Aorta (tissue), 5 donors: ENCODE measurements around the gene CABS1. TPM values are rescaled to one million over a fixed set of nuclear protein-coding genes. Genes with fewer than 3 reads are reported as not detected.

Source experiments
- ATAC-seq: fragments of 200-7000 bp; cut with Tn5 transposase; one replicate; pipeline ENCODE4 v1.9.1; 2022; ENCODE audit warnings: moderate library complexity; ENCODE audit not compliant: low FRiP score
- DNase-seq, 2 donors: peaks; one replicate each; pipeline ENCODE4 v3.0.0-alpha.2; 2020
- H3K27ac ChIP-seq, 2 donors: one replicate each; pipeline ENCODE4 v1.5.1; 2013; ENCODE audit warnings: low read length in 2 of 2, mild to moderate bottlenecking in 2 of 2, moderate library complexity in 2 of 2, control low read depth in 1 of 2, inconsistent platforms in 1 of 2, low read depth in 1 of 2
- H3K27me3 ChIP-seq, 2 donors: one replicate each; pipeline ENCODE4 v1.6.1; 2013; ENCODE audit warnings: control low read depth in 1 of 2, low read length in 1 of 2, mild to moderate bottlenecking in 1 of 2, moderate library complexity in 1 of 2; ENCODE audit not compliant: insufficient read depth in 2 of 2, control insufficient read depth in 1 of 2
- H3K36me3 ChIP-seq, 2 donors: one replicate each; pipeline ENCODE4 v1.6.1; 2013; ENCODE audit warnings: control low read depth in 1 of 2, low read length in 1 of 2, mild to moderate bottlenecking in 1 of 2; ENCODE audit not compliant: insufficient read depth in 2 of 2, control insufficient read depth in 1 of 2
- H3K4me1 ChIP-seq, 2 donors: one replicate each; pipeline ENCODE4 v1.6.1; 2013; ENCODE audit warnings: low read length in 2 of 2, control low read depth in 1 of 2, mild to moderate bottlenecking in 1 of 2, moderate library complexity in 1 of 2; ENCODE audit not compliant: insufficient read depth in 2 of 2, control insufficient read depth in 1 of 2
- H3K4me3 ChIP-seq, 2 donors: one replicate each; pipeline ENCODE4 v1.5.1; 2013; ENCODE audit warnings: low read length in 2 of 2, control low read depth in 1 of 2, mild to moderate bottlenecking in 1 of 2
- H3K9me3 ChIP-seq: one replicate; pipeline ENCODE4 v1.6.1; 2013; ENCODE audit warnings: mild to moderate bottlenecking, low read length; ENCODE audit not compliant: control insufficient read depth
- WGBS, 2 donors: extraction: QIAGEN DNeasy Blood & Tissue Kit; methylation state at CpG; one replicate each; pipeline ENCODE4 v1.1.7; 2013; 5-methylcytosine and 5-hydroxymethylcytosine counted together
- intact Hi-C, 2 donors: fragments of 100-400 bp; cut with DNase I; formaldehyde crosslinking; loops; one replicate each; pipeline versions ENCODE4 v1.14.2 to v1.15.0; 2022
- polyA plus RNA-seq, 2 donors: library from polyadenylated mRNA; stranded (reverse); fragments of 200-250 nt; gene quantifications; one replicate each; pipeline ENCODE4 v1.2.3, GENCODE V29; 2013
- total RNA-seq, 2 donors: library from RNA; stranded (reverse); fragmentation: NEBNext Ultra II Directional; extraction: Animal tissue kit (Norgen Biotek cat#: 25700); gene quantifications; one replicate each; pipeline ENCODE4 v1.2.1, GENCODE V29; 2021
- donor health status: healthy with polysubstance abuse.
- donor health status: Bipolar disorder and iron deficiency.
- donor health status: DM: no; HTN: no; CAD: no.
- donor health status: DM: no; HTN: no; CAD: no.
- donor health status: DM: yes; HTN: yes; CAD: no.

The CABS1 gene
- total and polyA plus RNA-seq, 4 donors, result 0.05 TPM; not detected in 3

DNA sequence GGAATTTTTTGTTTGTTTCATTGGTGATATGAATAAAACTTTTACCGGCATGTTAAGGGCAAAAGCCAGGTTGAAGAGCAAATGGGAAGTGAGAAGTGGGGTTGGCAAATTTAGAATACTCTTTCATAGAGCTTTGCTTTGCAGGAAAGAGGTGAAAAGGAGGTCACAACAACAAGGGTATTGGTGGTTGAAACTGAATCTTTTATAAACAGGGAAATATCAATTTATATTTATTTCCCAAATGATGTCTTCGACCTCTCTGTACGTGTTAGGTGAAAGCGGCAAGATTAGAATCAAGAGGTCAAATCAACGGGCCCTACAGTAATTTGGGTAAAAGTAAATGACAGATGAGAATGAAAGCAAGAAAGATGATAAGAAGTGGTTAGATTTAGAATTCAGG, 29.2 kb downstream of the CABS1 start:
- Histone ChIP-seq H3K9me3 (no peaks in the 10 kb centered on the region), H3K27ac (no peak overlapping the region), H3K36me3 (no peaks in the 10 kb centered on the region), H3K4me1 (no peaks in the 10 kb centered on the region), H3K27me3 (no peaks in the 10 kb centered on the region), H3K4me3 (no peak overlapping the region)
- 89 to 93% methylated on average over 5 of the region's 5 CpGs for whole genome bisulfite sequencing, 2 donors
- ATAC-seq (no peak), DNase-seq (no peak)
- intact Hi-C loops, result no loop called here

DNA sequence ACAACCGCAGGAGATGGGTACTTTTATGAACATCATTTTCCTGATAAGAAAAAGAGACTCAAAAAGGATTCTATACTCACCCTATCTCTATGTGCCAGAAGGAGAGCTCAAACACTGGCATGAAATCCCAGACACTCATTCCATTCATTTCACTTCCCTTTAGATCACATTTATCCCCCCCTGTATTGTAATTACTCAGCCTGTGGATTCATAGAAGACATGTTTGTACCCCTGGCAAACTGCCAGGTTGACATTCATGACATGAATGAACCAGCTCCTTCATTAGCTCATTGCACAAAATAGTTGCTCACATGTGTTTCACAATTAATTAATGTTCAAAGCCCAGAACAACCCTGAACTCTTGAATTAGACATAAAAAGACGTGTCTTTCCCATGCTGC, 30.7 kb downstream of the CABS1 start:
- Histone ChIP-seq H3K4me1 (no peaks in the 10 kb centered on the region), H3K27me3 (no peaks in the 10 kb centered on the region), H3K4me3 (no peak overlapping the region), H3K36me3 (no peaks in the 10 kb centered on the region), H3K9me3 (no peaks in the 10 kb centered on the region), H3K27ac (no peak overlapping the region)
- DNase-seq (no peak), ATAC-seq (no peak)
- intact Hi-C loops, result no loop called here
- 42 to 47% methylated on average over 2 of the region's 2 CpGs for WGBS, 2 donors

DNA sequence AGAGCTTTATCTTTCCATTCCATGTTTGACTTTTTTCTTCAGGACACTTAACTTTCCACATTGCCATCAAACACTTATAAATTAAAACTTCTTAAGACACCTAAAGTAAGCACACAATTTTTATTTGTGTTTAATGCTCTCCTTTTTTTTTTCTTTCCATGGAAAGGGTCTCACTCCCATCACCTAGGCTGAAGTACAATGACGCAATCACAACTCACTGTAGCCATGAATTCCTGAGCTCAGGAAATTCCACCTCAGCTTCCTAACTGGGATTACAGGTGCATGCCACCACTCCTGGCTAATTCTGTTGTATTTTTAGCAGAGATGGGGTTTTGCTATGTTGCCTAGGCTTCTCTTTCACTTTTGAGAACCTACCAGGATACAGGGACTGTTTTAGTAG, 33.0 kb downstream of the CABS1 start:
- intact Hi-C loops, result no loop called here
- Histone ChIP-seq H3K9me3 (peaks cover 1% of the 10 kb centered on the region), H3K4me3 (no peak overlapping the region), H3K4me1 (no peaks in the 10 kb centered on the region), H3K27ac (no peak overlapping the region), H3K36me3 (no peaks in the 10 kb centered on the region), H3K27me3 (no peaks in the 10 kb centered on the region)
- 91 to 96% methylated on average over 1 of the region's 1 CpG for WGBS, 2 donors
- ATAC-seq (no peak), DNase-seq (no peak)

DNA sequence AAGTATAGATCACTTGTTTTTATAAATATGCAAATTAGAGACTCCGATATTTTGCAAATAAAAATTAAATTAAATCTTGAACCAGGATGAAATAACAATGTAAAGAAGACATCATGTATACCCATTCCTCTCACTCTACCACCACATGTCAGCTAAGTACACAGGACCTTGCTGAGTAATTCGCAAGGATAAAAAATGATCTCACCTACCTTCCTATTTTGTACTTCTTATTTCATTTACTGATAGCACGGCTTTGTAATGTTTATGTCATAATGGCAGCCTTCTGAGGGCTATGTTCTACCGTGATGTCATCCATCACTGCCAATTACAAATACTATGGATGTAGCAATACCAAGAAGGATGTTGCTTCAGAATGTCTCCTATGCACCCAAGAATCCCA, 37.2 kb downstream of the CABS1 start:
- DNase-seq (no peak), ATAC-seq (no peak)
- Histone ChIP-seq H3K36me3 (no peaks in the 10 kb centered on the region), H3K27ac (no peak overlapping the region), H3K4me1 (no peaks in the 10 kb centered on the region), H3K4me3 (no peak overlapping the region), H3K9me3 (peaks cover 1% of the 10 kb centered on the region), H3K27me3 (no peaks in the 10 kb centered on the region)
- 85% methylated on average over 4 of the region's 4 CpGs for WGBS, 2 donors
- intact Hi-C loops, result no loop called here

DNA sequence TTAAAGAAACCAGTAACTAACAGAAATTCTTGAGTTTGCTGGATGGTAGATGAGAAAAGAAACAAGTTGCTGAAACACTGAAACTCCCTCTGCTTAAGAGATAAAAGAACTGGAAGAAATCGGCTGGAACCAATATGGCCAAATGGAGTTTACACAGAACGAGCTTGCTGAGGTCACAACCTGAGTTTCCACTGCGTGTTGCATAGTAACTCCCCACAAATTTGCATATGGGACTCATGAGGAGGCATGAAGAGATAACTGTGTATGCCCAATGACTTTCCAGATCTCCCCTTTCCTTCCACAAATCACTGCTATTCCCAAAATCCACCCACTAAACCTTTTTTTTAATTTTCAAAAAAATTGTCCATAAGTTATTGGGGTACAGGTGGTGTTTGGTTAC, 38.0 kb downstream of the CABS1 start:
- no peaks in the 10 kb centered on the region for H3K27me3 ChIP-seq
- no peaks in the 10 kb centered on the region for H3K36me3 ChIP-seq
- WGBS, 2 donors, result 74 to 80% methylated on average over 3 of the region's 3 CpGs
- no peak overlapping the region for H3K4me3 ChIP-seq
- no peak overlapping the region for H3K27ac ChIP-seq
- H3K4me1 ChIP-seq, result no peaks in the 10 kb centered on the region
- DNase-seq (no peak), ATAC-seq (no peak)
- intact Hi-C loops, result no loop called here
- peaks cover 1% of the 10 kb centered on the region for H3K9me3 ChIP-seq

DNA sequence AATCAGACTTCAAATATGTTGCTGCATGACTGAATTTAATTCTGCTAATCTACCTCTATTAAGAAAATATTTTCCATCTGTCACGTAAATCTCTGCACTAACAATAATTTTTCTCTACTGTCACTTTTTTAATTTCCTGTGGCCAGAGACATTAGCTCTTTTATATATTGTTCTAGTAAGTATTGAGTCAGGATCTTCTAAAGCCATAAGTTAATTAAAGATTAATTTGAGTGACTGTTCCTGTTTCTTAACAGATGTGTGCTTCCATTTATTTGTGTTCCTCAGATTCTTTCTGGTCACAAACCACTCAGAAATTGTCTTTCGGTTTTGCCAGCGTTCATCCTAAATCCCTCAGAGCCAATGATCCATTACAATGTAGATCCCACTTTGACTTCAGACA, 45.8 kb downstream of the CABS1 start:
- ATAC-seq (no peak), DNase-seq (no peak)
- 77 to 82% methylated on average over 3 of the region's 3 CpGs for WGBS, 2 donors
- Histone ChIP-seq H3K4me3 (no peak overlapping the region), H3K4me1 (no peaks in the 10 kb centered on the region), H3K9me3 (no peaks in the 10 kb centered on the region), H3K27me3 (no peaks in the 10 kb centered on the region), H3K27ac (no peak overlapping the region), H3K36me3 (no peaks in the 10 kb centered on the region)
- intact Hi-C loops, result no loop called here

DNA sequence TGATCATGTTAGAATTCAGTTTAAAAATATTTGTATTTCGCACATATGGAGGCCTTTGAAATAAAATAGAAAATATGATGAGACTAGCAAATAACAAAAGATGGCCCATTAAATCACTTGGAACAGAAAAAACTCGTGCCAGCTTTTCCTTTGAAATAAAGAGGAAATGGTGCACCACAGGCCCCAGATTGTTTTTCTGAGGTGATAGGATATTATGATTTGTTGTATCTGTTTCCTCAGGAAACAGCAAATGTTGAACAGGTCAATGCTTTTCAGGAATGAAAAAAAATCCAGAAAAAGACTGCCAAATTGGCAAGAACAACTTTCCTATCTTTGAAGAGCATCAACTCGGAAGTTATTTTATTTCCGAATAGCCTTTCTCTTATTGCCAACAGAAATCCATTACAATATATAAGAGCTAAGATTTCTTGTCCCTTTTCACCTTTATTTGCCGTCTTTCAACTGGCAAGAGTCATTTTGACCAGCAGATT, 48.0 kb downstream of the CABS1 start, which contains the start of gene SMR3B:
Gene SMR3B (plus strand): TSS at position 441 of the 491 bp plus-strand sequence. CDS start 1,380 bp downstream, outside the sequence.
- Histone ChIP-seq H3K4me1 (no peaks in the 10 kb centered on the region), H3K27me3 (no peaks in the 10 kb centered on the region), H3K27ac (no peak within 1 kb of the TSS), H3K4me3 (no peak within 1 kb of the TSS), H3K9me3 (no peaks in the 10 kb centered on the region), H3K36me3 (no peaks in the 10 kb centered on the region)
- no peak for DNase-seq
- 64 to 71% methylated on average over 5 of the region's 5 CpGs for WGBS, 2 donors
- intact Hi-C loops, result no loop called here
- no peak for ATAC-seq

Other genes with a start within 250 kb of the CABS1 start
- gene PRR27, start 180.7 kb upstream of the CABS1 start, total RNA-seq, result not detected
- not detected for gene PRR27, start 180.7 kb upstream of the CABS1 start, polyA plus RNA-seq
- gene ODAM, start 139.3 kb upstream of the CABS1 start, total RNA-seq, result not detected
- not detected for gene ODAM, start 139.3 kb upstream of the CABS1 start, polyA plus RNA-seq
- gene FDCSP, start 108.9 kb upstream of the CABS1 start, total RNA-seq, result not detected
- gene FDCSP, start 108.9 kb upstream of the CABS1 start, polyA plus RNA-seq, result not detected
- not detected for gene CSN3, start 92.4 kb upstream of the CABS1 start, total RNA-seq
- not detected for gene CSN3, start 92.4 kb upstream of the CABS1 start, polyA plus RNA-seq
- not detected for gene SMR3A, start 25.8 kb downstream of the CABS1 start, total RNA-seq
- not detected for gene SMR3A, start 25.8 kb downstream of the CABS1 start, polyA plus RNA-seq
- not detected for gene SMR3B, start 48.1 kb downstream of the CABS1 start, total RNA-seq
- gene SMR3B, start 48.1 kb downstream of the CABS1 start, polyA plus RNA-seq, result not detected
- gene OPRPN, start 63.0 kb downstream of the CABS1 start, total RNA-seq, result not detected
- gene OPRPN, start 63.0 kb downstream of the CABS1 start, polyA plus RNA-seq, result not detected
- not detected for gene MUC7, start 137.2 kb downstream of the CABS1 start, total RNA-seq
- not detected for gene MUC7, start 137.2 kb downstream of the CABS1 start, polyA plus RNA-seq
- gene AMTN, start 183.6 kb downstream of the CABS1 start, total RNA-seq, result not detected
- not detected for gene AMTN, start 183.6 kb downstream of the CABS1 start, polyA plus RNA-seq